Raji (cell line): ENCODE results near the gene CRIP1.

ENCODE experiments used
- POLR2A ChIP-seq: IDR thresholded peaks from 2 replicates; pipeline ENCODE4 v1.6.1; 2011; ENCODE audit warnings: low read depth, low read length, control low read depth; ENCODE audit not compliant: insufficient read depth

Gene CRIP1

GRCh38 chr14:105472486-105472991 is 14.1 kb upstream of the CRIP1 start:
- TF ChIP-seq POLR2A, result no peak

GRCh38 chr14:105473033-105473676 is 13.5 kb upstream of the CRIP1 start:
- no peak for TF ChIP-seq POLR2A

DNA sequence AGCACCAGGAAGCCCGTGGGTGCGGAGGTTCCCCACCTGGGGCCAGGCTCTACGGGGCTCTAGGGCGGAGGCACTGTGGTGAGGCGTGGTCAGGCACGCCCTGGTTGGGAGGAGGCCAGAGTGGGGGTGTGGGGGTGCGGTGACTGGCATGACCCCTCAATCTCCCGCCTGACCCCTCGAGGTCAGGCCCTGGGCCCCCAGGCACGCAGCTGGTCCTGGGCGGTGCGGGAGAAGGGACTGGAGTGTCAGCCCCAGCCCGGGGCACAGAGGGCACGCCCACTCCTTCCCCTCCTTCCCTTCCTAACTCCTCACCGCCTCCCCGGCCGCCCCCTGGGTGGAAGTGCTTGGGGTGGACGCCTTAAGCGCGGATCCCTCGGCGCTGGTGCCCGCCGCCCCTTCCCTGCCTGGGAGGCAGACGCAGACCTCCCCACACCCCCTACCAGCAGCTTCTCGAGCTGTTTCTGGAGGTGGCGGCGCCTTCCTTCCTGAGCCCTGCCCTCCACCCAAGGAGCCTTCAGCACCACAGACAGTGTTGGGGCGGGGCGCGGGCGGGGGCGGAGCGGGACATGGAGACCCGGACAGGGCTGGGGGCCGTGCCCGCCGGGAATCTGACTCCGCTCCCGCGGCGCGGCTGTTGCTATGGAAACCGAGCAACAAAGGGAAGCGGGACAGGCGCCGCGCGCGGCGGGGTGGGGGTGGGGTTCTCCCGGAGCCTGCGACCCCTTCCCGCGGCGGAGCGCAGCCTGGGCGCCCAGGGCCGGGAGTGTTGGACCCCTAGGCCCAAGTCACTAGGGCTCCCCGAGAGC is 12.8 kb upstream of the CRIP1 start:
- no peak for TF ChIP-seq POLR2A

- TF ChIP-seq POLR2A, result no peak
These were observed 12.0 kb upstream of the CRIP1 start, which contains the start of gene CRIP2 for GRCh38 chr14:105474483-105475268. Gene CRIP2, plus strand, starts transcription at chr14:105474821. Its CDS starts 42 bp downstream, at chr14:105474863.

GRCh38 chr14:105475269-105476096 is 11.2 kb upstream of the CRIP1 start:
- TF ChIP-seq POLR2A, result no peak

DNA sequence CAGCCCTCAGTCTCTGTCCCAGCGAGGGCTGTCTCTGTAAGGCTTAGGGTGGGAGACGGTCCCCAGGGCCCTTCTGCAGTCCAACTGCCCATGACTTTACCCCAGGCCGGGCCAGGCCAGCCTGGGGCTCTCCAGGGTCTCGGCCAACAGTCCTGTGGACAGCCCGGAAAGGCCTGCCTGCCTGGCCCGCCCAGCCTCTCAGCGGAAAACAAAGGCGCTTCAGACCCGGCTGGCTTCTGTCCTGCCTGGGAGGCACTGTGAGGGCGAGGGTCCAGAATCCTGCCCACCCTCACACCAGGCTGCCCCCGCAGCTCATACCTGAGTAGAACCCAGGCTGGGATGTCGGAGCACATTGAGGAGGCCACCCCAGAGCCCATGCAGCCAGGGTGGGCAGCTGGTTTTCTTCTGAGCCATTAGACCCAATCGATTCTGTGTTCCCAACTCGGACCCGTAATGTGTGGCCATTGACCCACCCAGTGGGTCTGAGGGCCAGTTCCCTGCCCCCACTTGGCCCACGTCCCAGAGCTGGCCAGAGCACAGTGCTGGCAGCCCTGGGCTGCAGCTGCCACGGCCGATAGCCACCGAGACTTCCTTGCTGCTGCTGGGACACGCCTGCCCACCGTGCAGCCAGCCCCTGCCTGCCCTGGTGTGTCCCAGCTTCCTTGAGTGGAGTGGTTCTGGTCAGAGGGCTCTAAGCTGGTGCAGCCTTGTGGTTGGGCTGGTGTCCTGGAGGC is 10.4 kb upstream of the CRIP1 start:
- TF ChIP-seq POLR2A, result no peak

DNA sequence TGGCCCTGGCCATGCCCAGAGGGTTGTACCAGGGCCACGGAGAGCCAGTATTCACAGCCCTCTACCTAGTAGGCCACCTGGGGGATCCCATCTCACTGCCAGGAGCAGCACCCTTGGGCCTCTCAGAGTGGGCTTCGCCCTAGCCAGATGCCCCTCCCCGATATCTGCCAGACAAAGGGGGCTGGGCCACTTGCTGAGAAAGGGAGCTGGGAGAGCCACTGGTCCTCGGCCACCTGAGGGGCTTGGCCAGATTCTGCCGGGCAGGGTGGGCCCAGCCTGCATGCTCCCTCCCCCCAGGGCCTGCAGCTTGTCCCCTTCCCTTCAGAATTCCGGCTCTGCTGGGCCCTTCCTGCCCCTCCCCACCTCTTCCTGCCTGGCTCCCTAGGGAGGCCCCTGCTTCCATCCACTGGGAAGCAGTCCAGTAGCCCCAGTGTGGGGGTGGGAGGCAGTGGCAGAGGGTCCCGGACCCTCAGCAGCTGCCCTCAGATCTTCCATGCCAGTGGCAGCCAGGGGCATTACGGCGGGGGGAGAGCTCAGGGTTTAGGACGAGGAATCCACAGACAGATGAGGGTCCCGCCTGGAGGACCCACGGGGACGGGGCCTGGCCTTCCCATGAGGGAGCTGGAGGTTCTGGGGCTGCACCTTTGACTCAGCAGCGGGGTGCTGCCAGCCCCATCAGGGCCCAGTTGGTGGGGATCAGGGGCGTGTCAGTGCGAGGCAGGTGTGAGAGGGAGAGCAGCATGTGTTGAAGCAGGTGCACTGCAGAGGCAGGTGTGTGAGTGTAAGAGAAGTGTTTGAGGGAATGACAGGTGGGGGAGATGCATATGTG is 9.6 kb upstream of the CRIP1 start:
- no peak for TF ChIP-seq POLR2A

DNA sequence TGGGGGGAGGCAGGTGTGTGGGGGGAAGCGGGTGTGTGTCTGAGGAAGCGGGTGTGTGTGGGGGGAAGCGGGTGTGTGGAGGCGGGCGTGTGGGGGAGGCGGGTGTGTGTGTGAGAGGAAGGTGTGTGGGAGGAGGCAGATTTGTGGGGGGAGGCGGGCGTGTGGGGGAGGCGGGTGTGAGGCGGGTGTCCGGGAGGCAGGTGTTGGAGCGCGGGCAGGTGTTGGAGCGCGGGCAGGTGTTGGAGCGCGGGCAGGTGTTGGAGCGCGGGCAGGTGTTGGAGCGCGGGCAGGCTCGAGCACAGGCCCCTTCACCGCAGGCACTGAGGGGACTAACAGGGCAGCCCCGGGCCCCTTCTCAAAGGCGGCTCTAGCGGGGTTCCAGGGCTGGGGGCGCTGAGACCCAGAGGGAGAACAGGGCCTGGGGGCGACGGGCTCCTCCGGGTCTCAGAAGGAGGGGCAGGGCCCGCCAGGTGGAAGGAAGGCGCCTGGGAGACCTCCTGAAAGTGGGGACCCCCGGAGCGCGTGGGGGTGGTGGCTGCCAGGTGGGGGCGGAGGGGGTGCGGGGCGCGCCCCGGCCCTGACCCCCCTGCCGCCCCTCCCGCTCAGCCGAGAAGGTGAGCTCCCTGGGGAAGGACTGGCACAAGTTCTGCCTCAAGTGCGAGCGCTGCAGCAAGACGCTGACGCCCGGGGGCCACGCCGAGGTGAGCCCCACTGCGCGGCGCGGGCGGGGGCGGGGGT is 8.9 kb upstream of the CRIP1 start:
- TF ChIP-seq POLR2A, result no peak

GRCh38 chr14:105478398-105479251 is 8.1 kb upstream of the CRIP1 start:
- TF ChIP-seq POLR2A, result no peak

GRCh38 chr14:105479431-105480158 is 7.1 kb upstream of the CRIP1 start:
- no peak for TF ChIP-seq POLR2A

DNA sequence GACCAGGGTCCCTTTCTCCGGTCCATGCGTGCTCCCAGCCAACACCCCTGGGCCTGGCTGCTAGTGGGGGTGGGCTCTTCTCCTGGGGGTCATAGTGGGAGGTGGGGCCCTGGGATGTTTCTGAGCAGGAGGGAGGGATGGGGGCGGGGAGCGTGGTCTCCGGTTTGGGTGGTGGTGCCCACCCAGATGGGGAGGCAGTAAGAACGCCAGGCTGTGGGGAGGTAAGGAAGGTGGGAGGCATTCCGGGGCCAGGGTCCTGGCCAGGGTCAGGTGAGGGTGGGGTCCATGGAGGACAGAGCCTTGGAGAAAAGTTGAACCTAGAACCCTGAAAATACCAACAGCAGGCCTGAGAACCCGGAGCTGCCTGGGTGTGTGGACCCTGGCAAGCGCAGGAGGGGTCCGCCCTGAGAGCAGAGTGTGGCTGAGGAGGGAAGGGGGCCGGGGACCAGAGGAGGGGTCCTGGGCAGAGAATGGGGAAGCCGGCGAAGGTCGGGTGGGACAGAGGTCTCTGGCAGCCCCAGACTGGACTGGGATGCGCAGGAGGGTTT is 6.4 kb upstream of the CRIP1 start:
- no peak for TF ChIP-seq POLR2A
